Measurements from ENCODE around the gene C19orf44. TPM values are rescaled to one million over a fixed set of nuclear protein-coding genes. Genes with fewer than 3 reads are reported as not detected.
"Not testable (repeated sequence)": the region's sequence is repeated elsewhere in the genome, so short reads cannot be mapped to it uniquely, and the experiment has no call there.

Gene C19orf44
- total and polyA plus RNA-seq, 2 of the 4 experiments (the other 2 are of a cell fraction): 1.4 to 3.8 TPM

DNA sequence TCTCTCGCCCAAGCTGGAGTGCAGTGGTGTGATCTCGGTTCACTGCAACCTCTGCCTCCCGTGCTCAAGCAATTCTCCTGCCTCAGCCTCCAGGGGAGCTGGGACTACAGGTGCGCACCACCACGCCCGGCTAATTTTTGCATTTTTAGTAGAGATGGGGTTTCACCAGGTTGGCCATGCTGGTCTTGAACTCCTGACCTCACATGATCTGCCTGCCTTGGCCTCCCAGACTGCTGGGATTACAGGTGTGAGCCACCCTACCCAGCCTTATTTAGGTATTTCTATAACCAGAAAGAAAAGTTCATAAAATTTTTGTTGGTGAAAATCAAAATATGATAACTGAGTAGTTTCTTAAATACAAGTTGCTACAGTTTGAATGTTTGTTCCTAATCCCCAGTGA lies 47.5 kb downstream of the C19orf44 start:
- H4K5ac ChIP-seq (ENCODE audit: low read depth, low read length); DNase-seq; H4K91ac ChIP-seq (ENCODE audit: insufficient read depth, low read depth, low read length); BruUV-seq (replicated peaks); H2BK120ac ChIP-seq (ENCODE audit: low read depth, low read length); H3K4ac ChIP-seq (ENCODE audit: low read depth, low read length); H2AFZ ChIP-seq (replicated peaks; ENCODE audit: low read length, poor library complexity); H3K14ac ChIP-seq (replicated peaks; ENCODE audit: low read depth, low read length); H3K4me3 ChIP-seq (ENCODE audit: insufficient read depth, low read depth, low read length); H2BK15ac ChIP-seq (ENCODE audit: low read depth, low read length); ATAC-seq (ENCODE audit: low read depth); H3K9me1 ChIP-seq (ENCODE audit: insufficient read depth, low read length); dilution Hi-C loops (cut with HindIII; ENCODE audit: low sequenced_read_pairs, unreplicated experiment); H2AK5ac ChIP-seq (ENCODE audit: low read depth, low read length); H3K56ac ChIP-seq (ENCODE audit: extremely low read depth, insufficient read depth, low read length); in situ Hi-C loops (cut with MboI; ENCODE audit: low sequenced_read_pairs); H3K18ac ChIP-seq (ENCODE audit: low read depth, low read length); H3K27ac ChIP-seq (ENCODE audit: insufficient read depth, low read length); H3K9me3 ChIP-seq (ENCODE audit: control insufficient read depth, insufficient read depth, low read length); H3K4me1 ChIP-seq (ENCODE audit: control insufficient read depth, insufficient read depth, low read length); POLR2A ChIA-PET (ENCODE audit: unreplicated experiment); H2BK5ac ChIP-seq (ENCODE audit: low read depth, low read length, poor library complexity, severe bottlenecking); CTCF ChIA-PET; H4K8ac ChIP-seq (ENCODE audit: low read depth in 2 of 2, low read length in 2 of 2); H2BK20ac ChIP-seq (ENCODE audit: low read depth, low read length); H3K23ac ChIP-seq (ENCODE audit: low read depth, low read length); H2AK9ac ChIP-seq (replicated peaks; ENCODE audit: low read depth, low read length, poor library complexity); H3K27me3 ChIP-seq (ENCODE audit: control insufficient read depth, insufficient read depth, low read length): not testable (repeated sequence)
- Histone ChIP-seq H3K4me2 (ENCODE audit: low read depth, low read length) (0 out of 2 replicates have a peak overlapping the region, but pooled peaks have one; percentile 86), H3K79me1 (ENCODE audit: low read depth in 1 of 2, low read length in 2 of 2) (peaks cover 17 to 62% of the 10 kb centered on the region in 2 experiments), H4K20me1 (ENCODE audit: insufficient read depth, low read length) (peaks cover 28% of the 10 kb centered on the region), H3K36me3 (ENCODE audit: control insufficient read depth, insufficient read depth, low read length) (peaks cover 11% of the 10 kb centered on the region), H3K9ac (ENCODE audit: low read depth, low read length) (0 out of 2 replicates have a peak overlapping the region, but pooled peaks have one; percentile 29)
- intact Hi-C loops (cut with micrococcal nuclease): loop anchor here (2.0 kb wide), 2 partner anchors 85 to 109 kb away; partner anchors contain the start of gene MED26
- no CpG with 5 or more reads among the region's 6 CpGs for WGBS, 2 experiments (ENCODE audit: extremely low coverage in 2 of 2, insufficient read length in 1 of 2)

All from IMR-90 (cell line).